Activated CD4-positive, alpha-beta T cell treated with anti-CD3 and anti-CD28 coated beads, Interleukin-10, Interleukin-2, amounts not matched to agents 100 ng/mL and 50 ng/mL, durations not matched to agents 16 hours and 8 hours (primary cell): ENCODE results near the gene THADA.
"Not testable (repeated sequence)": the region's sequence is repeated elsewhere in the genome, so short reads cannot be mapped to it uniquely, and the experiment has no call there.

Experiments used
- DNase-seq: peaks from one replicate; pipeline ENCODE4 v3.0.0-alpha.2; 2020

The THADA gene

GRCh38 chr2:43198263-43198662 lies 397.6 kb downstream of the THADA start:
- no peak for DNase-seq

- DNase-seq, result no peak
Measured at GRCh38 chr2:43197588-43197896, 398.3 kb downstream of the THADA start.

GRCh38 chr2:43196768-43197587 lies 398.9 kb downstream of the THADA start:
- DNase-seq, result no peak

- DNase-seq, result no peak
Measured at GRCh38 chr2:43194121-43194869, 401.5 kb downstream of the THADA start.

- DNase-seq, result no peak
Measured at GRCh38 chr2:43193652-43194120, 402.2 kb downstream of the THADA start.

GRCh38 chr2:43192744-43193651 lies 402.8 kb downstream of the THADA start:
- DNase-seq, result no peak

GRCh38 chr2:43191947-43192516 lies 403.8 kb downstream of the THADA start:
- no peak for DNase-seq

- DNase-seq, result no peak
Measured at GRCh38 chr2:43190311-43191052, 405.4 kb downstream of the THADA start.

GRCh38 chr2:43189861-43190260 lies 406.0 kb downstream of the THADA start:
- not testable (repeated sequence) for DNase-seq

- DNase-seq, result no peak
Measured at GRCh38 chr2:43188561-43189386, 407.1 kb downstream of the THADA start.

GRCh38 chr2:43186679-43187374 lies 409.0 kb downstream of the THADA start:
- no peak for DNase-seq

- no peak for DNase-seq
Measured at GRCh38 chr2:43186321-43186678, 409.5 kb downstream of the THADA start.

- no peak for DNase-seq
Measured at GRCh38 chr2:43185146-43185545, 410.7 kb downstream of the THADA start.

- peak; percentile 80 for DNase-seq
Measured at GRCh38 chr2:43184339-43184895, 411.4 kb downstream of the THADA start.

- no peak for DNase-seq
Measured at GRCh38 chr2:43183743-43184142, 412.1 kb downstream of the THADA start.

GRCh38 chr2:43180897-43181296 lies 414.9 kb downstream of the THADA start:
- no peak for DNase-seq
